GM23338 (cell line): ENCODE results near the gene FAM174C. TPM values are rescaled to one million over a fixed set of nuclear protein-coding genes. Genes with fewer than 3 reads are reported as not detected.

ENCODE experiments used
- ATAC-seq: fragments of 200-7000 bp; cut with Tn5 transposase; 3 replicates; pipeline ENCODE4 v1.9.1; 2020
- DNase-seq: peaks from one replicate; pipeline ENCODE4 v3.0.0-alpha.2; 2015; ENCODE audit warnings: low spot score
- H2AFZ ChIP-seq: fragments of 200-600 bp; sonication (generic); 2 replicates; pipeline ENCODE4 v1.8.0; 2016; ENCODE audit warnings: antibody characterized with exemption, mild to moderate bottlenecking, moderate library complexity
- H3F3A ChIP-seq: fragments of 200-600 bp; sonication (generic); replicated peaks from 2 replicates; pipeline ENCODE4 v1.8.0; 2017; ENCODE audit warnings: antibody characterized with exemption, mixed run types, low read depth
- H3K27ac ChIP-seq: fragments of 200-600 bp; sonication (generic); 2 replicates; pipeline ENCODE4 v1.6.1; 2016; ENCODE audit warnings: low read depth
- H3K27me3 ChIP-seq: fragments of 200-600 bp; sonication (generic); 2 replicates; pipeline ENCODE4 v1.8.0; 2016; ENCODE audit warnings: mild to moderate bottlenecking, mixed run types, moderate library complexity; ENCODE audit not compliant: insufficient read depth
- H3K36me3 ChIP-seq: fragments of 200-600 bp; sonication (generic); 2 replicates; pipeline ENCODE4 v1.8.0; 2016; ENCODE audit warnings: mild to moderate bottlenecking; ENCODE audit not compliant: insufficient read depth
- H3K4me1 ChIP-seq: fragments of 200-600 bp; sonication (generic); 2 replicates; pipeline ENCODE4 v1.8.0; 2016; ENCODE audit warnings: mild to moderate bottlenecking, moderate library complexity; ENCODE audit not compliant: insufficient read depth
- H3K4me2 ChIP-seq: fragments of 200-600 bp; sonication (generic); 2 replicates; pipeline ENCODE4 v1.7.1; 2017; ENCODE audit warnings: mixed run types
- H3K4me3 ChIP-seq: fragments of 200-600 bp; sonication (generic); 2 replicates; pipeline ENCODE4 v1.6.1; 2016; ENCODE audit warnings: mixed run types
- H3K79me2 ChIP-seq: fragments of 200-600 bp; sonication (generic); replicated peaks from 2 replicates; pipeline ENCODE4 v1.8.0; 2017; ENCODE audit warnings: mild to moderate bottlenecking; ENCODE audit not compliant: insufficient read depth
- H3K9me2 ChIP-seq: fragments of 200-600 bp; sonication (generic); 2 replicates; pipeline ENCODE4 v1.8.0; 2017; ENCODE audit not compliant: insufficient read depth
- H4K20me1 ChIP-seq: fragments of 200-600 bp; sonication (generic); replicated peaks from 2 replicates; pipeline ENCODE4 v1.8.0; 2017; ENCODE audit warnings: mild to moderate bottlenecking; ENCODE audit not compliant: insufficient read depth
- H3K27ac Mint-ChIP-seq: 2 replicates; pipeline ENCODE4 v1.8.0; 2020; ENCODE audit warnings: inconsistent platforms, mild to moderate bottlenecking, moderate library complexity, mixed read lengths
- H3K27me3 Mint-ChIP-seq: 3 replicates; pipeline ENCODE4 v1.8.0; 2022; ENCODE audit warnings: low read depth, mild to moderate bottlenecking, moderate library complexity, mixed read lengths, inconsistent platforms; ENCODE audit not compliant: insufficient read depth, poor library complexity
- H3K36me3 Mint-ChIP-seq: 3 replicates; pipeline ENCODE4 v1.8.0; 2021; ENCODE audit warnings: low read depth, mild to moderate bottlenecking, inconsistent platforms, moderate library complexity, mixed read lengths
- H3K4me1 Mint-ChIP-seq: 3 replicates; pipeline ENCODE4 v1.8.0; 2020; ENCODE audit warnings: mild to moderate bottlenecking, inconsistent platforms, mixed read lengths
- H3K4me3 Mint-ChIP-seq: 3 replicates; pipeline ENCODE4 v1.8.0; 2021; ENCODE audit warnings: moderate library complexity, mild to moderate bottlenecking, inconsistent platforms, mixed read lengths
- H3K9me3 Mint-ChIP-seq: 3 replicates; pipeline ENCODE4 v1.8.0; 2020; ENCODE audit warnings: moderate library complexity, mild to moderate bottlenecking, inconsistent platforms, mixed read lengths
- CREB1 ChIP-seq: fragments of 250-450 bp; sonication (Bioruptor Pico); IDR thresholded peaks from 2 replicates; pipeline ENCODE4 v1.5.0; 2020; ENCODE audit warnings: low read depth, mild to moderate bottlenecking, moderate library complexity
- EZH2 ChIP-seq: fragments of 200-600 bp; sonication (generic); IDR thresholded peaks from one replicate; pipeline ENCODE4 v1.8.0; 2017; ENCODE audit warnings: antibody characterized with exemption, mild to moderate bottlenecking, low read depth; ENCODE audit not compliant: unreplicated experiment
- EZH2phosphoT487 ChIP-seq: fragments of 200-600 bp; sonication (generic); IDR thresholded peaks from one replicate; pipeline ENCODE4 v1.8.1; 2018; ENCODE audit warnings: antibody characterized with exemption; ENCODE audit not compliant: unreplicated experiment
- JUNB ChIP-seq: IDR thresholded peaks from one replicate; pipeline ENCODE4 v1.6.1; 2016; ENCODE audit warnings: antibody characterized with exemption; ENCODE audit not compliant: unreplicated experiment
- NANOG ChIP-seq: IDR thresholded peaks from 2 replicates; pipeline ENCODE4 v1.6.1; 2016; ENCODE audit warnings: antibody characterized with exemption, borderline replicate concordance
- POLR2AphosphoS5 ChIP-seq: IDR thresholded peaks from 2 replicates; pipeline ENCODE4 v1.6.1; 2016; ENCODE audit warnings: antibody characterized with exemption, low read depth
- STAT1 ChIP-seq: IDR thresholded peaks from one replicate; pipeline ENCODE4 v1.6.1; 2016; ENCODE audit warnings: antibody characterized with exemption; ENCODE audit not compliant: unreplicated experiment
- ZNF114 ChIP-seq: fragments of 250-450 bp; sonication (Bioruptor Pico); IDR thresholded peaks from 2 replicates; pipeline ENCODE4 v1.5.0; 2020; ENCODE audit warnings: mild to moderate bottlenecking, moderate library complexity
- ZNF331 ChIP-seq: fragments of 250-450 bp; sonication (Bioruptor Pico); IDR thresholded peaks from 2 replicates; pipeline ENCODE4 v1.5.0; 2020; ENCODE audit warnings: low read depth, mild to moderate bottlenecking, moderate library complexity
- polyA plus RNA-seq: library from polyadenylated mRNA; unstranded; fragments of >200 nt; fragmentation: Nextera tagmentation; extraction: Ambion mirVana; gene quantifications from 2 replicates; pipeline ENCODE4 v1.2.1, GENCODE V29; 2016
- total RNA-seq: library from RNA; depleted of rRNA; stranded (reverse); fragments of >200 nt; shearing (Covaris generic); gene quantifications from 2 replicates; pipeline ENCODE4 v1.2.3, GENCODE V29; 2014
- TF ChIP-seq, protein P1 (sequence below): IDR thresholded peaks from one replicate; pipeline ENCODE4 v1.6.1; 2018; ENCODE audit warnings: antibody characterized with exemption; ENCODE audit not compliant: unreplicated experiment
- TF ChIP-seq, protein P2 (sequence below): IDR thresholded peaks from 2 replicates; pipeline ENCODE4 v1.6.1; 2016; ENCODE audit warnings: antibody characterized with exemption
- TF ChIP-seq, protein P3 (sequence below), 2 experiments: fragments of 200-600 bp in 1 of 2; sonication (generic) in 1 of 2; conservative IDR thresholded peaks; 2 replicates each; pipeline versions ENCODE4 v1.5.1 to v1.6.1; 2016 to 2017; ENCODE audit warnings: antibody characterized with exemption in 2 of 2, low read depth in 2 of 2, mild to moderate bottlenecking in 2 of 2, moderate library complexity in 1 of 2

Gene FAM174C
- total and polyA plus RNA-seq, 2 experiments from 2014 or later: 60.4 to 68.0 TPM

DNA sequence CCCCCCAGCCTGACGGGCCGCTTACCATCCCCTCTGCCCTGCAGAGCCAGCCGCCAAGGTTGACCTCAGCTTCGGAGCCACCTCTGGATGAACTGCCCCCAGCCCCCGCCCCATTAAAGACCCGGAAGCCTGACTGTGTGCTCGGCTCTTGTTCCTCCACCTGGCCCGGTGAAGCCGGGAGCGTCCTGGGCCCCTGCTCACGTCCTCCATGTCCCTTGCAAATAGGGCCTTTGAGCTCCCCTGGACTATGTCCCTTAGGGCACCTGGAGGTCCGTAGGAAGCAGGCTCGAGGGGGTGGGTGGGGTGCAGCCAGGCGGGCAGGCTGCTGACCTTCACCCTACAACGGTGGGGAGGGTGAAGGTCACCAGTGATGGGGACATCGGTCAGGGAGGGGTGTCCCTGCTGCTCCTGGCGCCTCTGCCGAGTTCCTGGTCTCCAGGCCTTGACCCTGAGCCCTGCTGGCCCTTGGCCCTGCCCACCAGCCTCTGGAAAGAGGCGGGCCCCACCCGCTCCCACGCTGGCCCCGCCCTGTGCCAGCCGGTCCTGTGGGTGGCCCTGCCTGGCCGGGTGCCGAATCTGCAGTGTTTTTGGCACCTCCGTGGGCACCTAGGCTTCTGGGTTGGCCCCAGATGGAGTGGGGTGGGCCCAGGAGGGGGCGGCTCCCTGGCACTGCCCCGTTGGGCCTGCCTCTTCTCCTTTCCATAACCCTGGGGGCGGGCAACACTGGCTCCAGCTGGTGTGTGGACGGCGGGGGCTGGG lies 30.5 kb upstream of the FAM174C start (continued):
- TF ChIP-seq, protein P1, sequence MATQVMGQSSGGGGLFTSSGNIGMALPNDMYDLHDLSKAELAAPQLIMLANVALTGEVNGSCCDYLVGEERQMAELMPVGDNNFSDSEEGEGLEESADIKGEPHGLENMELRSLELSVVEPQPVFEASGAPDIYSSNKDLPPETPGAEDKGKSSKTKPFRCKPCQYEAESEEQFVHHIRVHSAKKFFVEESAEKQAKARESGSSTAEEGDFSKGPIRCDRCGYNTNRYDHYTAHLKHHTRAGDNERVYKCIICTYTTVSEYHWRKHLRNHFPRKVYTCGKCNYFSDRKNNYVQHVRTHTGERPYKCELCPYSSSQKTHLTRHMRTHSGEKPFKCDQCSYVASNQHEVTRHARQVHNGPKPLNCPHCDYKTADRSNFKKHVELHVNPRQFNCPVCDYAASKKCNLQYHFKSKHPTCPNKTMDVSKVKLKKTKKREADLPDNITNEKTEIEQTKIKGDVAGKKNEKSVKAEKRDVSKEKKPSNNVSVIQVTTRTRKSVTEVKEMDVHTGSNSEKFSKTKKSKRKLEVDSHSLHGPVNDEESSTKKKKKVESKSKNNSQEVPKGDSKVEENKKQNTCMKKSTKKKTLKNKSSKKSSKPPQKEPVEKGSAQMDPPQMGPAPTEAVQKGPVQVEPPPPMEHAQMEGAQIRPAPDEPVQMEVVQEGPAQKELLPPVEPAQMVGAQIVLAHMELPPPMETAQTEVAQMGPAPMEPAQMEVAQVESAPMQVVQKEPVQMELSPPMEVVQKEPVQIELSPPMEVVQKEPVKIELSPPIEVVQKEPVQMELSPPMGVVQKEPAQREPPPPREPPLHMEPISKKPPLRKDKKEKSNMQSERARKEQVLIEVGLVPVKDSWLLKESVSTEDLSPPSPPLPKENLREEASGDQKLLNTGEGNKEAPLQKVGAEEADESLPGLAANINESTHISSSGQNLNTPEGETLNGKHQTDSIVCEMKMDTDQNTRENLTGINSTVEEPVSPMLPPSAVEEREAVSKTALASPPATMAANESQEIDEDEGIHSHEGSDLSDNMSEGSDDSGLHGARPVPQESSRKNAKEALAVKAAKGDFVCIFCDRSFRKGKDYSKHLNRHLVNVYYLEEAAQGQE: no peak
- TF ChIP-seq ZNF114 (CRISPR knock-in tag): no peak
- no peak for TF ChIP-seq EZH2
- TF ChIP-seq POLR2AphosphoS5: no peak
- TF ChIP-seq NANOG: no peak
- TF ChIP-seq, protein P2, sequence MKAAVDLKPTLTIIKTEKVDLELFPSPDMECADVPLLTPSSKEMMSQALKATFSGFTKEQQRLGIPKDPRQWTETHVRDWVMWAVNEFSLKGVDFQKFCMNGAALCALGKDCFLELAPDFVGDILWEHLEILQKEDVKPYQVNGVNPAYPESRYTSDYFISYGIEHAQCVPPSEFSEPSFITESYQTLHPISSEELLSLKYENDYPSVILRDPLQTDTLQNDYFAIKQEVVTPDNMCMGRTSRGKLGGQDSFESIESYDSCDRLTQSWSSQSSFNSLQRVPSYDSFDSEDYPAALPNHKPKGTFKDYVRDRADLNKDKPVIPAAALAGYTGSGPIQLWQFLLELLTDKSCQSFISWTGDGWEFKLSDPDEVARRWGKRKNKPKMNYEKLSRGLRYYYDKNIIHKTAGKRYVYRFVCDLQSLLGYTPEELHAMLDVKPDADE: no peak
- no peak for TF ChIP-seq JUNB
- no peak for TF ChIP-seq STAT1
- TF ChIP-seq, protein P3, sequence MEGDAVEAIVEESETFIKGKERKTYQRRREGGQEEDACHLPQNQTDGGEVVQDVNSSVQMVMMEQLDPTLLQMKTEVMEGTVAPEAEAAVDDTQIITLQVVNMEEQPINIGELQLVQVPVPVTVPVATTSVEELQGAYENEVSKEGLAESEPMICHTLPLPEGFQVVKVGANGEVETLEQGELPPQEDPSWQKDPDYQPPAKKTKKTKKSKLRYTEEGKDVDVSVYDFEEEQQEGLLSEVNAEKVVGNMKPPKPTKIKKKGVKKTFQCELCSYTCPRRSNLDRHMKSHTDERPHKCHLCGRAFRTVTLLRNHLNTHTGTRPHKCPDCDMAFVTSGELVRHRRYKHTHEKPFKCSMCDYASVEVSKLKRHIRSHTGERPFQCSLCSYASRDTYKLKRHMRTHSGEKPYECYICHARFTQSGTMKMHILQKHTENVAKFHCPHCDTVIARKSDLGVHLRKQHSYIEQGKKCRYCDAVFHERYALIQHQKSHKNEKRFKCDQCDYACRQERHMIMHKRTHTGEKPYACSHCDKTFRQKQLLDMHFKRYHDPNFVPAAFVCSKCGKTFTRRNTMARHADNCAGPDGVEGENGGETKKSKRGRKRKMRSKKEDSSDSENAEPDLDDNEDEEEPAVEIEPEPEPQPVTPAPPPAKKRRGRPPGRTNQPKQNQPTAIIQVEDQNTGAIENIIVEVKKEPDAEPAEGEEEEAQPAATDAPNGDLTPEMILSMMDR (conservative IDR thresholded peaks at IDR 0.05; ENCODE audit: low read depth in 2 of 2): no peak

DNA sequence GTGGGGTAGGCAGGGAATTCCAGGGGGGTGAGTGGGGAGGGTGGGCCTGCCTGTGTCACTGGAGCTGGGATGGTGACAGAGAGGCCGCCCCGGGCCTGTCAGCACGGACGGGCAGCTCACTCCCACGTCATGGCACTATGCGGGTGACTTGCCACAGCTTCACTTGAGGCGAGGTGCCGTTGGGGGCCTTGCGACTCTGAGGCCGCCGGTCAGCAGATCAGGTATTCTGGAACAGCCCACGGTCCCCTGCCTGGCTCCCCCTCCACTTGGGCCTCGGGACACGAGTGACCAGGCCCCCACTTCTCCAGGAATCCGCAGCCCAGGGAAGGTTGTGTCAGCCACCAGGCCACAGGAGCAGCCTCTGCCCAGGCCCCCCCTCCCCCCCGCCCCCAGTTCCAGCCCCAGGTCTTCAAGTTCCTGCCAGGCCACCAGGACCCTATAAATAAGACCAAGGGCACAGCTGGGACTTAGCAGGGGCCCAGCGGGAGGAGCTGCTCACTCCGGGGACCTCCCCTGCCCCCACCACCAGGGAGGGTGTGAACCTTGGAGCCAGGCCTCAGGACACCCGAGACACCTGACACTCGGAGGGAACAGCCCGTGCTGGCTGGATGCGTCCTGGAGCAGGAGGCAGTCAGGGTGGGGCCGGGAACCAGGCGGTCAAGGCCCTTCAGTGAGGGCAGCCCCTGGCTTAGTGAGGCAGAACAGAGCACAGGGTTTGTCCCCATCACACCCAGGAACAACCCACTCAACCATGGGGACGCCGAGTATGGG lies 29.7 kb upstream of the FAM174C start:
- peaks cover 5% of the 10 kb centered on the region; the same call in 2 of the 3 replicates for H3K36me3 Mint-ChIP-seq
- Histone ChIP-seq H3K9me2 (no peaks in the 10 kb centered on the region), H3K27me3 (no peaks in the 10 kb centered on the region), H3K27ac (no peak overlapping the region), H2AFZ (no peak overlapping the region), H3K4me1 (peaks cover 3% of the 10 kb centered on the region; the same call in 1 of the 2 replicates), H3K79me2 (peaks cover 9% of the 10 kb centered on the region), H4K20me1 (peaks cover 3% of the 10 kb centered on the region; the same call in 1 of the 2 replicates), H3K36me3 (no peaks in the 10 kb centered on the region), H3K4me2 (no peak overlapping the region), H3F3A (peaks cover 18% of the 10 kb centered on the region), H3K4me3 (no peak overlapping the region)
- ATAC-seq (no peak), DNase-seq (no peak)
- peaks cover 8% of the 10 kb centered on the region; the same call in 2 of the 3 replicates for H3K4me1 Mint-ChIP-seq
- no peak overlapping the region for H3K4me3 Mint-ChIP-seq
- H3K27ac Mint-ChIP-seq: no peak overlapping the region
- H3K9me3 Mint-ChIP-seq: no peaks in the 10 kb centered on the region; the same call in 2 of the 3 replicates
- peaks cover 8% of the 10 kb centered on the region for H3K27me3 Mint-ChIP-seq
- TF ChIP-seq, protein P2: no peak
- TF ChIP-seq EZH2phosphoT487: no peak
- TF ChIP-seq CREB1: no peak
- no peak for TF ChIP-seq NANOG
- TF ChIP-seq ZNF114 (CRISPR knock-in tag): no peak
- TF ChIP-seq EZH2: no peak
- TF ChIP-seq ZNF331 (CRISPR knock-in tag): no peak
- TF ChIP-seq, protein P1: no peak
